HEK293T (cell line): ENCODE results near the gene LMNB1.
A peak's percentile ranks its signal among the peaks of the same experiment; 100 is the strongest.

Experiments used
- CTCF ChIA-PET: fragments of 350-600 bp; formaldehyde crosslinking; extraction: SDS; loops from one replicate; lab custom pipeline; 2021; ENCODE audit warnings: antibody characterized with exemption, inconsistent platforms; lab: Yijun Ruan, JAX
- POLR2A ChIA-PET: fragments of 350-600 bp; formaldehyde crosslinking; extraction: SDS; loops from one replicate; lab custom pipeline; 2020; ENCODE audit warnings: antibody characterized with exemption, inconsistent platforms; lab: Yijun Ruan, JAX
- DNase-seq: peaks from one replicate; pipeline ENCODE4 v3.0.0; 2012; ENCODE audit warnings: mixed read lengths; ENCODE audit errors: extremely low spot score
- ARNT ChIP-seq: fragments of 450-650 bp; IDR thresholded peaks from 2 replicates; pipeline ENCODE4 v1.6.1; 2017; ENCODE audit warnings: mild to moderate bottlenecking
- BHLHE40 ChIP-seq: fragments of 450-650 bp; IDR thresholded peaks from 2 replicates; pipeline ENCODE4 v1.6.1; 2016; ENCODE audit warnings: mild to moderate bottlenecking, moderate library complexity, borderline replicate concordance
- CTBP1 ChIP-seq: fragments of 450-650 bp; IDR thresholded peaks from 2 replicates; pipeline ENCODE4 v1.6.1; 2016; ENCODE audit warnings: borderline replicate concordance
- ELF4 ChIP-seq: fragments of 450-650 bp; IDR thresholded peaks from 2 replicates; pipeline ENCODE4 v1.6.1; 2017; ENCODE audit warnings: antibody characterized with exemption
- FOXA1 ChIP-seq: fragments of 450-650 bp; IDR thresholded peaks from 2 replicates; pipeline ENCODE4 v1.6.1; 2016; ENCODE audit warnings: mild to moderate bottlenecking
- FOXK2 ChIP-seq: fragments of 450-650 bp; IDR thresholded peaks from 2 replicates; pipeline ENCODE4 v1.6.1; 2016; ENCODE audit warnings: mild to moderate bottlenecking
- FOXM1 ChIP-seq: fragments of 450-650 bp; IDR thresholded peaks from 2 replicates; pipeline ENCODE4 v1.6.1; 2017; ENCODE audit warnings: mild to moderate bottlenecking, borderline replicate concordance
- HDGF ChIP-seq: fragments of 450-650 bp; IDR thresholded peaks from 2 replicates; pipeline ENCODE4 v1.6.1; 2017; ENCODE audit warnings: antibody characterized with exemption, borderline replicate concordance
- L3MBTL2 ChIP-seq: fragments of 450-650 bp; conservative IDR thresholded peaks from 2 replicates; pipeline ENCODE4 v1.6.1; 2016; ENCODE audit warnings: mild to moderate bottlenecking
- LEF1 ChIP-seq: fragments of 450-650 bp; IDR thresholded peaks from 2 replicates; pipeline ENCODE4 v1.6.1; 2017; ENCODE audit warnings: mild to moderate bottlenecking, borderline replicate concordance
- NFRKB ChIP-seq: fragments of 450-650 bp; IDR thresholded peaks from 2 replicates; pipeline ENCODE4 v1.6.1; 2016; ENCODE audit warnings: mild to moderate bottlenecking, moderate library complexity
- SP1 ChIP-seq: fragments of 450-650 bp; IDR thresholded peaks from 2 replicates; pipeline ENCODE4 v1.6.1; 2017
- SUZ12 ChIP-seq: fragments of 450-650 bp; IDR thresholded peaks from 2 replicates; pipeline ENCODE4 v1.6.1; 2016; ENCODE audit warnings: mild to moderate bottlenecking
- TARDBP ChIP-seq: fragments of 450-650 bp; IDR thresholded peaks from 2 replicates; pipeline ENCODE4 v1.6.1; 2016
- ZNF384 ChIP-seq: fragments of 450-650 bp; IDR thresholded peaks from 2 replicates; pipeline ENCODE4 v1.6.1; 2016
- TF ChIP-seq, protein P1 (sequence below): fragments of 450-650 bp; IDR thresholded peaks from 2 replicates; pipeline ENCODE4 v1.6.1; 2016

The LMNB1 gene

DNA sequence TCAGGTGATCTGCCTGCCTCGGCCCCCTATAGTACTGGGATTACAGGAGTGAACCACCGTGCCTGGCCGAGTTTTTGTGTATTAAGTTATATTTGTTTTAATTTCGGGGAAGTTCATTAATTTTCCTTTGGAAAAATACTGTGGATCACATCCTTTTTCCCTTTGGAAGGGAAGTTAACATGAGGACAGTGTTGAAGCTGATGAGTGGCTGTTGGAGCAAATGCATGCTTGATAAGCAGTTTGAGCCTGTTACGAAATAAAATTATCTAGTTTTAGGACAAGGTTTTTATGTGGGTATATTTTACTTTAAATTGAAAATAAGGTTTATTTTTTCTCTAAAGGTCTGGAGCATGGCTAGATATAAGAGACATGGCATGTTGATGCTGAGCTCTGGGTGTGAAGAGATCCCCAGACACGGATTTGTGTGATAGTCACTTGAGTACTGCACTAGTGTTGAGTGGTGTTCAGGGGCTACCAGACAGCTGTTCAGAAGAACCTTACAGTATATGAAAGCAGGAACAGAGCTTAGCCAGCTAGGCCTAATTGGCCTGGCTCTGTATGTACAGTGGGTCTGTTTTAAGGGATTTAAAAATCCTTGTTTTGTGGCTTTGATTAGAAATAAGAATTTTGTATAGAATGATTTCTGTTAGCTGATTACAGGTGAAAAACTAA is 17.4 kb downstream of the LMNB1 start:
- DNase-seq = no peak
- TF ChIP-seq TARDBP (no peak), ARNT (no peak)
- ChIA-PET CTCF (interaction anchor here (0.6 to 0.9 kb wide), 4 partner anchors 15 to 675 kb away, joined by 3 to 4 read pairs (median 3); no protein-coding TSS in a partner anchor), POLR2A (interaction anchor here (1.5 kb wide), 1 partner anchor 17 kb away, joined by 23 read pairs; the partner anchor contains the start of gene LMNB1)

DNA sequence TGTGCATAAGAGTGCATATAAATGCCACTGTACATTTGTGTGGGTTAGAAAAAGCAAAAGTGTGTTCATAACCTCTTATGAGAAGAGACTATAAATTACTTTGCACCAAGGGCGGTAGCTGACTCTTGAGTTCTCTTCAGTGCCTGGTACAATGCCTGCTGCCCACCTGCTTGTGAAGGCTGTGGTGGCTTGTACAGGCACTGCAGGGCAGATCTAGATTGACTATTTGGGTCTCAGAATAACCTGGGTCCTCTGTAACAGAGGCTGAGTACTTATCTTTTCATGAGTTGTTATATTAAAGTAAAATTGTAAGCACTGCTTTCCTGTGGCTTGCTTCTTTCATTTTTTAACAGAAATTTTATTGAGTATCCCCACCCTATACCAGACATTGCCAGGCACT is 22.8 kb downstream of the LMNB1 start:
- no peak for TF ChIP-seq SUZ12
- no peak for TF ChIP-seq SP1
- no peak for TF ChIP-seq ZNF384
- TF ChIP-seq L3MBTL2 = no peak
- no peak for TF ChIP-seq ARNT
- DNase-seq = no peak
- ChIA-PET POLR2A (no interaction called here), CTCF (interaction anchor here (1.4 kb wide), 1 partner anchor 20 kb away, joined by 3 read pairs; no protein-coding TSS in a partner anchor)

DNA sequence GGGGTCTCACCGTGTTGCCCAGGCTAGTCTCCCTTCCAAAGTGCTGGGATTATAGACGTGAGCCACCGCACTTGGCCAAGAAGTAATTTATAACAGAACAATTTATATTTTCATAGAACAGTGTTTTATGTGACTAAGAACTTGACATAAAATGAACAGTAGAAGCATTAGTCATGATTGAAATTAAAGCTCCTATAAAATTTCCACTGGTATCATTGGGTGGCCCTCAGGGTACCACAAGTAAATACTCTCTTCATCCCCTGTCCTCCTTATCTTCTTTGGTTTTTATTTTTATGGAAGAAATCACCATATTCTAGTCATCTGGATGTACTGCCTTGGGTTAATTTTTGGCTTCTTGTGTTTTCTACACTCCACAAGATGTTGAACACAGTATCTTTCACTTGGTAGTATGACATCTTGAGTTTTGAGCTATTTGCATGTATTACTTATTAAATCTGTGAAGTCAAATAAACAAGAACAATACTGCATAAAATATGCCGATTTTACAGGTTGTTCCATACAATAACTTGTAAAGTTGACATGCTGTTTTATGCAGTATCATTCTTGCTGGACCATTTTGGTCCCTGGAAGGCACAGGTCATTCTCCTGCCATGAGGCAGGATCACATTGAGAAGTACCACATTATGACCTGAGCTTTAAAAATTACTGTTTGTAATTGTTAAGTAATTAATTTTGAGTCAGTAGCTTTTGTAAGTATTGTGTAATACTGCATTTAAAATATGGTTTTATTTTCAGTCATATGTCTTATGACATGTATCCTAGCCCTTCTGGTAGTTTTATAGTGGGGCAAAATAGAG is 24.4 kb downstream of the LMNB1 start:
- ChIA-PET POLR2A (interaction anchor here (2.2 to 2.6 kb wide), 2 partner anchors 23 to 25 kb away, joined by 7 to 15 read pairs; partner anchors contain the start of gene LMNB1), CTCF (interaction anchor here (0.7 to 2.3 kb wide), 5 partner anchors 10 to 146 kb away, joined by 3 to 7 read pairs (median 4); no protein-coding TSS in a partner anchor)
- DNase-seq = no peak
- TF ChIP-seq FOXA1 (no peak), FOXK2 (no peak), LEF1 (no peak), L3MBTL2 (no peak), TARDBP (no peak), ARNT (no peak), CTBP1 (no peak), SUZ12 (no peak)
- TF ChIP-seq, protein P1, sequence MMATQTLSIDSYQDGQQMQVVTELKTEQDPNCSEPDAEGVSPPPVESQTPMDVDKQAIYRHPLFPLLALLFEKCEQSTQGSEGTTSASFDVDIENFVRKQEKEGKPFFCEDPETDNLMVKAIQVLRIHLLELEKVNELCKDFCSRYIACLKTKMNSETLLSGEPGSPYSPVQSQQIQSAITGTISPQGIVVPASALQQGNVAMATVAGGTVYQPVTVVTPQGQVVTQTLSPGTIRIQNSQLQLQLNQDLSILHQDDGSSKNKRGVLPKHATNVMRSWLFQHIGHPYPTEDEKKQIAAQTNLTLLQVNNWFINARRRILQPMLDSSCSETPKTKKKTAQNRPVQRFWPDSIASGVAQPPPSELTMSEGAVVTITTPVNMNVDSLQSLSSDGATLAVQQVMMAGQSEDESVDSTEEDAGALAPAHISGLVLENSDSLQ = no peak

DNA sequence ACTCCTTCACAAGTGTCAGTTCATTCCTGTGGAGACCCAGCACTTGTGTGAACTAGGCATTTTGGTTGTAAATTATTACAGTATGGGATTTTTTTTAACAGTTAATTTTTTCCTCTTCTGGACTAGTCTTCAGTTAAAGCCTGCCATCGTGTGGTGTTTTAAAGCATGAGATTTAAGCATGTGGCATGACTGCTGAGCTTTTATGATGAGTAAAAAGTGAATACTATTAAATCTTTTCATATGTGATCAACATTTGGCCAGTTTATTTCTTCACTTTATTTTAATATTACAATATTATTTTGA is 25.0 kb downstream of the LMNB1 start:
- TF ChIP-seq ELF4 (no peak), ZNF384 (no peak), L3MBTL2 (no peak), SUZ12 (no peak), BHLHE40 (no peak), CTBP1 (no peak), LEF1 (no peak), NFRKB (no peak), HDGF (no peak), TARDBP (no peak), ARNT (no peak), FOXM1 (no peak), FOXA1 (no peak), FOXK2 (no peak), SP1 (no peak)
- TF ChIP-seq, protein P1 = no peak
- ChIA-PET CTCF (interaction anchor here (0.7 to 2.3 kb wide), 3 partner anchors 10 to 127 kb away, joined by 4 to 7 read pairs (median 6); no protein-coding TSS in a partner anchor), POLR2A (interaction anchor here (2.2 to 2.6 kb wide), 2 partner anchors 24 to 26 kb away, joined by 7 to 15 read pairs; partner anchors contain the start of gene LMNB1)
- peak; percentile 14 for DNase-seq

DNA sequence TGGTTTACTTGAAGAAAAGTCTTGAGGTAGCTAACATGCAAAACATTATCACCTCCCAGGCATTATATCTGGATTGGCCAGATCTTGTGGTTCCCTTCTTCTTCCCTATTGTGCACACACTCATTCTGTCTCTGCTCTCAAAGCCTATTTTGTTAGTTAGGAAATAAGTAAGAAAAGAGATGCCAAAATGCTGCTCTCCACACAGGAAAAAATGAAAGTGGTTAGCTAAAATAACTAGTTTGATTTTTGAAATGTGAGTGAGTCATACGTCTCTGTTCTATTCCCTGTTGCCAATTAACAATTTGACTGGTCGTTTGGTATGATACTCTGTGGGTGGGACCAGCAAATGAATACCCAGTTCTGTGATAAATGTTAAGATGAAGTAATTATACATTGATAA is 28.1 kb downstream of the LMNB1 start:
- no peak for DNase-seq
- POLR2A ChIA-PET = interaction anchor here (1.0 kb wide), 1 partner anchor 27 kb away, joined by 4 read pairs; no protein-coding TSS in a partner anchor
- TF ChIP-seq BHLHE40 = no peak
- TF ChIP-seq, protein P1 = no peak
- TF ChIP-seq FOXA1 = no peak
- TF ChIP-seq L3MBTL2 = no peak
- CTCF ChIA-PET = interaction anchor here (0.7 to 1.2 kb wide), 4 partner anchors 10 to 128 kb away, joined by 3 to 4 read pairs (median 3); no protein-coding TSS in a partner anchor

DNA sequence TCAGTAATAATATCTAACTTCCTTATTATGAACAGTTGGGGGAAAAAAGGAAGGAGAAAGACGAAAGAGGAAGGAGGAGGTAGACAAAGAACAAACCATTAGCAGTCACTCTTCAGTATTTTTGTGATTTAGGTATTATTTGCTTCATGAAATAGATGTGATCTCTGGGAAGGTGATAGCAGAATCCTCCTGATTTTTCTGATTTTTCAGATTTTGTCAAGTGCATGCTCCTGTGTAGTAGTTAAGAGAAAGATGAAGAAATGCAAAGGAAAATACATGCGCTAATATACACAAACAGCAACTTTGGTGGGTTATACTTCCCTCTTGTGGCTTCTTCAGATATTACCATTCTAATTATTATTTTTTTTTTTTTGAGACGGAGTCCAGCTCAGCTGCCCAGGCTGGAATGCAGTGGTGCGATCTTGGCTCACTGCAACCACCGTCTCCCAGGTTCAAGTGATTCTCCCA is 31.6 kb downstream of the LMNB1 start:
- CTCF ChIA-PET = interaction anchor here (0.6 to 1.4 kb wide), 6 partner anchors 15 to 641 kb away, joined by 3 to 8 read pairs (median 4); no protein-coding TSS in a partner anchor
- peak; percentile 28 for DNase-seq

More for the DNA sequence above, 31.6 kb downstream of the LMNB1 start:
- TF ChIP-seq ARNT (no peak), ZNF384 (peak; percentile 86)
- POLR2A ChIA-PET = interaction anchor here (1.9 kb wide), 1 partner anchor 31 kb away, joined by 10 read pairs; the partner anchor contains the start of gene LMNB1
